ENCODE measurements around the gene SLC13A3.

SLC13A3 gene

GRCh38 chr20:46651091-46651962 is at the start of gene SLC13A3:
Gene SLC13A3, minus strand, starts transcription at chr20:46651459. Its CDS starts 38 bp downstream, at chr20:46651421.
- DNase-seq (ENCODE audit: low read depth in 1 of 2, low spot score in 1 of 2), result no peak

GRCh38 chr20:46701057-46701456 is 49.8 kb upstream of the SLC13A3 start:
- DNase-seq (ENCODE audit: low read depth in 1 of 2, low spot score in 1 of 2), result no peak

- DNase-seq (ENCODE audit: low read depth in 1 of 2, low spot score in 1 of 2), result no peak
These were observed 49.2 kb upstream of the SLC13A3 start for GRCh38 chr20:46700481-46700880.

GRCh38 chr20:46699651-46700359 is 48.5 kb upstream of the SLC13A3 start:
- DNase-seq (ENCODE audit: low read depth in 1 of 2, low spot score in 1 of 2), result no peak

- no peak for DNase-seq (ENCODE audit: low read depth in 1 of 2, low spot score in 1 of 2)
These were observed 47.5 kb upstream of the SLC13A3 start for GRCh38 chr20:46698788-46699187.

GRCh38 chr20:46696791-46697279 is 45.6 kb upstream of the SLC13A3 start:
- no peak for DNase-seq (ENCODE audit: low read depth in 1 of 2, low spot score in 1 of 2)

GRCh38 chr20:46695892-46696291 is 44.6 kb upstream of the SLC13A3 start:
- DNase-seq (ENCODE audit: low read depth in 1 of 2, low spot score in 1 of 2), result no peak

- no peak for DNase-seq (ENCODE audit: low read depth in 1 of 2, low spot score in 1 of 2)
These were observed 43.2 kb upstream of the SLC13A3 start for GRCh38 chr20:46694484-46694883.

GRCh38 chr20:46691196-46691595 is 39.9 kb upstream of the SLC13A3 start:
- no peak for DNase-seq (ENCODE audit: low read depth in 1 of 2, low spot score in 1 of 2)

- DNase-seq (ENCODE audit: low read depth in 1 of 2, low spot score in 1 of 2), result no peak
These were observed 39.2 kb upstream of the SLC13A3 start for GRCh38 chr20:46690219-46691106.

- no peak for DNase-seq (ENCODE audit: low read depth in 1 of 2, low spot score in 1 of 2)
These were observed 38.5 kb upstream of the SLC13A3 start for GRCh38 chr20:46689754-46690085.

- DNase-seq (ENCODE audit: low read depth in 1 of 2, low spot score in 1 of 2), result peak; percentile 88 to 92
These were observed 38.0 kb upstream of the SLC13A3 start, which contains the start of gene TP53RK for GRCh38 chr20:46689082-46689753. Gene TP53RK, minus strand, starts transcription at chr20:46689444. Its CDS starts 30 bp downstream, at chr20:46689414.

GRCh38 chr20:46688151-46689081 is 37.2 kb upstream of the SLC13A3 start:
- DNase-seq (ENCODE audit: low read depth in 1 of 2, low spot score in 1 of 2), result no peak

GRCh38 chr20:46683939-46684750 is 32.9 kb upstream of the SLC13A3 start:
- no peak for DNase-seq (ENCODE audit: low read depth in 1 of 2, low spot score in 1 of 2)

GRCh38 chr20:46683668-46683938 is 32.3 kb upstream of the SLC13A3 start:
- DNase-seq (ENCODE audit: low read depth in 1 of 2, low spot score in 1 of 2), result no peak

GRCh38 chr20:46683011-46683667 is 31.9 kb upstream of the SLC13A3 start:
- no peak for DNase-seq (ENCODE audit: low read depth in 1 of 2, low spot score in 1 of 2)

- no peak for DNase-seq (ENCODE audit: low read depth in 1 of 2, low spot score in 1 of 2)
These were observed 31.0 kb upstream of the SLC13A3 start for GRCh38 chr20:46682063-46682821.

All from activated T-helper 1 cell treated with anti-CD3 and anti-CD28 coated beads, Interleukin-2, amount 50 U/mL, for 16 hours (primary cell).